ENCODE results near the gene PRM3.

The PRM3 gene

GRCh38 chr16:11242658-11243057 lies 30.8 kb downstream of the PRM3 start:
- no peak for DNase-seq

DNA sequence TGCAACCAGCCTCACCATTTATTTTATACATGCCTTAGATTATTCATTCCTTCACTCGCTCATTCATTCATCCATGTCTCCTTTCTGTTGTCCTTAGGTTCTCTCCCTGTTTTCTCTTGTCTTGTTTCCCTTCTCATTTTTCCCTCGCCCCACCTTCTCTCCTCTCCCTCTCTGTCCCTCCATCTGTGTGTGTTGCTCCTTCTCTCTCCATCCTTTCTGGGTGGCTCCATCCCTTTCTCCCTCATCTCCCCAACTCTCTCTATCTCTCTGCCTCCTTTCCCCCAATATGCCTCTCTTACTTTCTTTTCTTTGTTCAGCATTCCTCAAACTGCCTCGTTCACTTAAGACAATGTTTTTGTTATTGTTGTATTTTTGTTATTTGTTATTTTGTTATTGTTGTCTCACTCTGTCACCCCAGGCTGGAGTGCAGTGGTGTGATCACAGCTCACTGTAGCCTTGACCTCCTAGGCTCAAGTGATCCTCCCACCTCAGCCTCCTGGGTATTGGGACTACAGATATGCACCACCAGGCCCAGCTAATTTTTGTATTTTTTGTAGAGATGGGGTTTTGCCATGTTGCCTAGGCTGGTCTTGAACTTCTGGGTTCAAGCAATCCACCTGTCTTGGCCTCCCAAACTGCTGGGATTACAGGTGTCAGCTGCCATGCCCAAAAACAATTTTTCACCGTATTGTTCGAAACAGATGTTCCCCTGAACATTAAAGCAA lies 31.8 kb downstream of the PRM3 start:
- DNase-seq = no peak

GRCh38 chr16:11240636-11241473 lies 32.6 kb downstream of the PRM3 start:
- DNase-seq = peak; percentile 50

GRCh38 chr16:11239644-11240632 lies 33.5 kb downstream of the PRM3 start:
- DNase-seq = no peak

DNA sequence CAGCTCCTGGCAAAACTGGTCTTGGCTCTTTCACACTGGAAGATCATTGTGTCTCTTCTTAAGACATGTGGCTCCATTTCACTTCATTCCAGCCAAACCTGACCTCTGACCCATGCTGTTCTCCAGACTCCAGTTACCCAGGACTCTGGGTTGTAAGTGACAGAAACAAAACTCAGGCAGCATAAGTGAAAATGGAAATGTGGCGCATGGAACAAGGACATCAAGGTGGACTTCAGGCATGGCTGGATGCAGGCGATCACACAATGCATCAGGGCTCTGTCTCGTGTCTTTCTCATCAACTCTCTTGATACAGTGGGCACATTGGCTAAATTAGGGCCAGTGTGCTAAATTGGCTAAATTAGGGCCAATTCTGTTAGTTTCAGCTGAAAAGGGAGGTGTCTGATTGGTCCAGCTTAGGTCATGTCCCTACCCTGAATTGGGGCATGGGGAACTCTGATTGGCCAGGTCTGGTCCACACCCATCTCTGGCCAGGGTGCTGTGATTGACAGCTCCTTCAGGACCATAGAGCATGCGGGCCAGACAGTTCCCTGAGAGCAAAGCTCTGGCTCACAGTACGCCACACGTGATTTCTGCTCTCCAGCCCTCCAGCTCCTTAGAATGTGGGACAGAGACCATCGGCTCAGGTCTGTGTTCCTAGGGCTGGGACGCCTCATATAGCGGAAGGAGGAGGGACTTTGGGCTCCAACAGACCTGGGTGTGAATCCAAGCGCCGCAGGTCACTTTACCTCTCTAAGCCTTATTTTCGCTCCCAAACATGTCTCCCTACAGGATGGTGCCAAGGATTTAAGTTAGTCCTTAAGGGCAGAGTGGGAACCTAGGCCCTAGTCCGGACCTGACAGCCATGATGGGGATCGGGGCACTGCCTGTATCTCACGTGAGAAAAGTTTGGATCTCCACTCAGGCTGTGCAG lies 34.9 kb downstream of the PRM3 start:
- no peak for DNase-seq

GRCh38 chr16:11236461-11237254 lies 36.8 kb downstream of the PRM3 start:
- DNase-seq = no peak

- DNase-seq = no peak
These were observed 37.8 kb downstream of the PRM3 start for GRCh38 chr16:11235703-11235991.

DNA sequence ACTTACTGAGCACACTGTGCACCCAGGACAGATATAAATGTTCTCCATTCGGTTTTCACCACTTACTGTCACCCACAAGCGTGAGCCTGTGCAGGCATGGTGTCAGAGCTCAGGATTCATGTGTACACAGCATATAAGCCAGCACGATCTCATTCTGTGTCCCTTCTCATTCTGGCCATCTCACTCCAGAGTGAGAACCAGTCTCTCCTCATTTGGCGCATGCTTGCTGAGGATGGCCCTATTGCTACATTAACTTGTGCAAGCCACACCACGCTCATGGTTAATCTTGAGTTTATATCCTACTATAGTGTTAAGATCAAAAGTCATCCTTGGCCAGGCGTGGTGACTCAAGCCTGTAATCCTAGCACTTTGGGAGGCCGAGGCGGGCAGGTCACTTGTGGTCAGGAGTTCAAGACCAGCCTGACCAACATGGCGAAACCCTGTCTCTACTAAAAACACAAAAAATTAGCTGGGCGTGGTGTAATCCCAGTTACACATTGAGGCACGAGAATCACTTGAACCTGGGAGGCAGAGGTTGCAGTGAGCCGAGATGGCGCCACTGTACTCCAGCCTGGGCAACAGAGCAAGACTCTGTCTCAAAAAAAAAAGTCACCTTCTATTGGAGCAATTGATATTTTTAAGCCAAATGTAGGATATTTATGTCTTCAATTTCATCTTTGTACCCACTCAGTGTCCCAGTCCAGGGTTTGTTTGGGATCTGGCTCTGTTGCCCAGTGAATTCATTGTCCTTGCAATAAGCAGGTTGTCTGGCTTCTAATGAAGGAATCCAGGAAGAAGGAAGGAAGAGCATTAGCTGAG lies 38.3 kb downstream of the PRM3 start:
- peak; percentile 31 for DNase-seq

DNA sequence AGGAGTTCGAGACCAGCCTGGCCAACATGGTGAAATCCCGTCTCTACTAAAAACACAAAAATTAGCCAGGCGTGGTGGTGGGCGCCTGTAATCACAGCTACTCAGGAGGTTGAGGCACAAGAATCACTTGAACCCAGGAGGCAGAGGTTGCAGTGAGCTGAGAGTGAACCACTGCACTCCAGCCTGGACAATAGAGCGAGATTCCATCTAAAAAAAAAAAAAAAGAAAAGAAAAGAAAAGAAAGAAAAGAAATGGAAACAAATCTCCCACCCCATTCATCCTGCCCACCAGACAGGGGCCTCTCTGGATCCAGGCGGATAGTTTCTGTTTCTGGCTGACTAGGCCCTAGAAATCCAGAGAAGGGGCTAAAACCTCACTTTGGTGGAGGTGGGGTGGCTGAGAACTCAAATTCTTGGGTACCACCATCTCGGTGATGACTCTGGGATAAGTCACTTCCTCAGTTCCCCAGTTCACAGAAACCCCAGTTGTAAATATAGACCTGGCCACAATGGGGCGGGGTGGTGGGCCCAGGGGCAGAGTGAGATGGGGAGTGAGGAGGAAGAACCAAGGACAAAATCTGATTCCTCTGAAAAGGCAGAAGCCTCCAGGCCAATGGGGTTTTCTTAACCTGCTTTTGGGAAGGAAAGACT lies 39.6 kb downstream of the PRM3 start:
- peak; percentile 90 for DNase-seq

GRCh38 chr16:11232852-11233726 lies 40.3 kb downstream of the PRM3 start:
- DNase-seq = peak; percentile 97

DNA sequence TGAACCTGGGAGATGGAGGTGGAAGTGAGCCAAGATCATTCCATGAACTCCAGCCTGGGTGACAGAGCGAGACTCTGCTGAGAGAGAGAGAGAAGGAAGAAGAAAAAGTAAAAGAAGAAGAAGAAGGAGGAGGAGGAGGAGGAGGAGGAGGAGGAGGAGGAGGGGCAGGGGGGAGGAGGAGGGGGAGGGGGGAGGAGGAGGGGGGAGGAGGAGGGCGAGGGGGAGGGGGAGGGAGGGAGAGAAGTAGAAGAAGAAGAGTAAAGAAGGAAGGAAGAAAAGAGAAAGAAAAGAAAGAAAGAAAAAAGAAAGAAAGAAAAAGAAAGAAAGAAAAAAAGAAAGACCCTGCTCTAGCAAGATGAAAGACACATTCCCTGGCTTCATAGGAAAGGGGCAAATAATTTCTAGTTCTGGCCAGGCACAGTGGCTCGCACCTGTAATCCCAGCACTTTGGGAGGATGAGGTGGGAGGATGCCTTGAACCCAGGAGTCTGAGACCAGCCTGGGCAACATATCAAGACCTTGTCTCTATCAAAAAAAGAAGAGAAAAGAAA lies 41.1 kb downstream of the PRM3 start:
- no peak for DNase-seq

GRCh38 chr16:11231367-11231970 lies 42.0 kb downstream of the PRM3 start:
- no peak for DNase-seq

DNA sequence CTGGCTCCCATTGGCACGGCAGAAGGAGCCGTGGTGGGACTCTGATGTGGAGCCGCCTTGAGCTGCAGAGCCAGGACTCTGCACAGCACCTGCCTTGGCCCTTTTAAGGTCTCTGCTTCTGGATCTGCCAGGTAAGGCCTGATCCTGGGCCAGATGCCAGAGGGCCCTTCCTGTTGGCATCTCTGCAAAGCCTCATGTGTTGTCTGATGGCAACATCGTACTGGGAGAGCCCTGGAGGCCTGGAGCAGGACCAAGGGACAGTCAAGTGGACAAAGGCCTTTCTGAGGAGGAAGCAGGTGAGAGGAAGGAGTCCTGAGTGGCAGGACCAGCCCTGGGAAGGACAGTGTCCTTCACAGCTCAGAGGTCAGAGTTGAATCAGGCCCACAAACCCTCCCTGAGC lies 43.5 kb downstream of the PRM3 start:
- no peak for DNase-seq

DNA sequence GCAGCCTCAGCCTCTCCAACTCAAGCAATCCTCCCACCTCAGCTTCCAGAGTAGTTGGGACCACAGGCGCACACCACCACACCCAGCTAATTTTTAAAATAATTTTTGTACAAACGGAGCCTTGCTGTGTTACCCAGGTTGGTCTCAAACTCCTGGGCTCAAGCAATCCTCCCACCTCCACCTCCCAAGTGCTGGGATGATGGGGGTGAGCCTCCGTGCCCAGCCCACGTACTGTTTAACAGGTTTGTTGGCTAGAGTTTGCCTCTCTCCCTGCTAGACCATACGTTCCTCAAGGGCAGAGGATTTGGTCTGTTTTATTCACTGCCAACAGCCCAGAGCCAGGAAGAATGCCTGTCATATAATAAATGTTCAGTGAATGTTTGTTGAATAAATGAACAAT lies 44.0 kb downstream of the PRM3 start:
- DNase-seq = no peak

GRCh38 chr16:11225677-11226549 lies 47.5 kb downstream of the PRM3 start:
- peak; percentile 59 for DNase-seq

- DNase-seq = peak; percentile 91
These were observed 48.3 kb downstream of the PRM3 start for GRCh38 chr16:11224894-11225676.
